HepG2 (cell line): ENCODE measurements around the gene CPPED1. TPM values are rescaled to one million over a fixed set of nuclear protein-coding genes. Genes with fewer than 3 reads are reported as not detected.

Source experiments
- ATAC-seq: fragments of 200-7000 bp; cut with Tn5 transposase; 3 replicates; pipeline ENCODE4 v1.9.1; 2020; ENCODE audit warnings: mild to moderate bottlenecking, moderate library complexity
- BruUV-seq: library from RNA; stranded (reverse); fragments of 400-500 nt; replicated peaks from 2 replicates; lab custom pipeline; 2021; lab: Mats Ljungman, UMichigan
- CTCF ChIA-PET: fragments of 300-600 bp; formaldehyde crosslinking; extraction: SDS; loops from one replicate; lab custom pipeline; 2021; ENCODE audit warnings: low total read pairs, inconsistent platforms, low intra/inter-chr PET ratio; lab: Yijun Ruan, JAX
- POLR2A ChIA-PET: fragments of 350-600 bp; sonication (Branson Sonifier 250); formaldehyde crosslinking; loops from one replicate; lab custom pipeline; 2020; ENCODE audit warnings: antibody characterized with exemption, inconsistent platforms; lab: Yijun Ruan, JAX
- DNase-seq: peaks from one replicate; pipeline ENCODE4 v3.0.0-alpha.2; 2015; ENCODE audit warnings: low spot score
- FAIRE-seq: peaks from 3 replicates; lab custom pipeline; 2011; peaks lifted over from hg19 to GRCh38; lab: Jason Lieb, UNC
- H2AFZ ChIP-seq: one replicate; pipeline ENCODE4 v1.6.1; 2011; ENCODE audit warnings: low read length, inconsistent platforms
- H3K27ac ChIP-seq: fragments of 300-600 bp; 3 replicates; pipeline ENCODE4 v1.8.0; 2011; ENCODE audit warnings: mixed run types, mild to moderate bottlenecking, mixed read lengths, low read length, inconsistent platforms; ENCODE audit not compliant: insufficient read depth; ENCODE audit errors: extremely low read length
- H3K27me3 ChIP-seq, 2 experiments: fragments of 200-600 bp in 1 of 2; 2 replicates in 1 of 2; 3 replicates in 1 of 2; pipeline versions ENCODE4 v1.6.0 to v1.8.0; 2011; ENCODE audit warnings: low read length in 2 of 2, mild to moderate bottlenecking in 2 of 2, moderate library complexity in 2 of 2, inconsistent platforms in 1 of 2; ENCODE audit not compliant: insufficient read depth in 2 of 2, control insufficient read depth in 1 of 2
- H3K36me3 ChIP-seq, 2 experiments: fragments of 200-600 bp in 1 of 2; replicated peaks in 1 of 2; 2 replicates in 1 of 2; 3 replicates in 1 of 2; pipeline versions ENCODE4 v1.5.1 to v1.8.0; 2011; ENCODE audit warnings: low read length in 2 of 2, inconsistent platforms in 1 of 2; ENCODE audit not compliant: insufficient read depth in 2 of 2, control insufficient read depth in 1 of 2
- H3K4me1 ChIP-seq: 2 replicates; pipeline ENCODE4 v1.5.1; 2012; ENCODE audit warnings: low read length, inconsistent platforms; ENCODE audit not compliant: insufficient read depth
- H3K4me2 ChIP-seq: 2 replicates; pipeline ENCODE4 v1.6.0; 2011; ENCODE audit warnings: low read depth, low read length, inconsistent platforms
- H3K4me3 ChIP-seq, 3 experiments: fragments of 200-600 bp in 1 of 3; sonication (generic), shearing (Covaris generic) in 1 of 3; replicated peaks in 1 of 3; 2 replicates each; pipeline ENCODE4 v1.5.1; 2011 to 2016; ENCODE audit warnings: low read length in 3 of 3, inconsistent platforms in 2 of 3, low read depth in 2 of 3, mild to moderate bottlenecking in 2 of 3, control low read depth in 1 of 3, mixed read lengths in 1 of 3; ENCODE audit not compliant: insufficient read depth in 1 of 3
- H3K79me2 ChIP-seq: one replicate; pipeline ENCODE4 v1.6.1; 2011; ENCODE audit warnings: low read length, inconsistent platforms; ENCODE audit not compliant: insufficient read depth
- H3K9ac ChIP-seq: 2 replicates; pipeline ENCODE4 v1.6.0; 2011; ENCODE audit warnings: mild to moderate bottlenecking, low read depth, low read length, inconsistent platforms; ENCODE audit not compliant: insufficient read depth
- H3K9me3 ChIP-seq: 2 replicates; pipeline ENCODE4 v1.5.1; 2012; ENCODE audit warnings: mild to moderate bottlenecking, low read length
- H4K20me1 ChIP-seq: 2 replicates; pipeline ENCODE4 v1.6.0; 2011; ENCODE audit warnings: inconsistent platforms, mild to moderate bottlenecking, low read length, moderate library complexity; ENCODE audit not compliant: insufficient read depth
- ERF ChIP-seq: IDR thresholded peaks from 2 replicates; pipeline ENCODE4 v1.6.1; 2018; ENCODE audit warnings: missing biosample characterization, missing genetic modification reagents
- ISX ChIP-seq: sonication (generic); formaldehyde crosslinking; conservative IDR thresholded peaks from 2 replicates; pipeline ENCODE4 v1.5.0; 2020; ENCODE audit warnings: missing genetic modification reagents
- JDP2 ChIP-seq: sonication (generic); formaldehyde crosslinking; IDR thresholded peaks from 2 replicates; pipeline ENCODE4 v1.8.1; 2022; ENCODE audit warnings: missing genetic modification reagents, borderline replicate concordance
- JUN ChIP-seq: sonication (generic); formaldehyde crosslinking; IDR thresholded peaks from 2 replicates; pipeline ENCODE4 v1.4.0; 2020; ENCODE audit warnings: mild to moderate bottlenecking, missing genetic modification reagents
- NKX3-1 ChIP-seq: sonication (generic); formaldehyde crosslinking; IDR thresholded peaks from 2 replicates; pipeline ENCODE4 v1.5.0; 2020; ENCODE audit warnings: missing genetic modification reagents
- PBX3 ChIP-seq: sonication (generic); formaldehyde crosslinking; IDR thresholded peaks from 2 replicates; pipeline ENCODE4 v1.8.1; 2023; ENCODE audit warnings: missing genetic modification reagents, inconsistent platforms, borderline replicate concordance
- RBM39 ChIP-seq: fragments of 200-400 bp; formaldehyde crosslinking; IDR thresholded peaks from one replicate; pipeline ENCODE4 v1.6.1; 2018; ENCODE audit warnings: antibody characterized with exemption, mild to moderate bottlenecking, low read depth, low read length; ENCODE audit not compliant: poor library complexity, severe bottlenecking
- TAF1 ChIP-seq: sonication (generic); formaldehyde crosslinking; IDR thresholded peaks from 2 replicates; pipeline ENCODE4 v1.4.0; 2020; ENCODE audit warnings: missing genetic modification reagents
- THAP8 ChIP-seq: sonication (generic); formaldehyde crosslinking; IDR thresholded peaks from 2 replicates; pipeline ENCODE4 v1.5.1; 2020; ENCODE audit warnings: missing genetic modification reagents, mild to moderate bottlenecking, borderline replicate concordance
- YEATS4 ChIP-seq: sonication (generic); formaldehyde crosslinking; IDR thresholded peaks from 2 replicates; pipeline ENCODE4 v1.4.0; 2020; ENCODE audit warnings: missing genetic modification reagents, borderline replicate concordance
- ZBTB4 ChIP-seq: sonication (generic); formaldehyde crosslinking; IDR thresholded peaks from 2 replicates; pipeline ENCODE4 v1.4.0; 2020; ENCODE audit warnings: missing genetic modification reagents, mild to moderate bottlenecking, borderline replicate concordance
- ZNF20 ChIP-seq: sonication (generic); formaldehyde crosslinking; IDR thresholded peaks from 2 replicates; pipeline ENCODE4 v1.4.0; 2020; ENCODE audit warnings: mild to moderate bottlenecking, moderate library complexity, missing genetic modification reagents
- ZNF280D ChIP-seq: sonication (generic); formaldehyde crosslinking; IDR thresholded peaks from 2 replicates; pipeline ENCODE4 v1.5.1; 2020; ENCODE audit warnings: mild to moderate bottlenecking, missing genetic modification reagents
- ZNF296 ChIP-seq: sonication (generic); formaldehyde crosslinking; conservative IDR thresholded peaks from 2 replicates; pipeline ENCODE4 v1.5.0; 2020; ENCODE audit warnings: mild to moderate bottlenecking, missing genetic modification reagents
- ZNF558 ChIP-seq: sonication (generic); formaldehyde crosslinking; IDR thresholded peaks from 2 replicates; pipeline ENCODE4 v1.9.0; 2022; ENCODE audit warnings: mild to moderate bottlenecking, missing genetic modification reagents, borderline replicate concordance
- ZNF670 ChIP-seq: sonication (generic); formaldehyde crosslinking; IDR thresholded peaks from 2 replicates; pipeline ENCODE4 v1.8.0; 2022; ENCODE audit warnings: mild to moderate bottlenecking, missing genetic modification reagents, borderline replicate concordance
- ZNF777 ChIP-seq: sonication (generic); formaldehyde crosslinking; IDR thresholded peaks from 2 replicates; pipeline ENCODE4 v1.4.0; 2020; ENCODE audit warnings: missing genetic modification reagents
- WGBS: methylation state at CpG from one replicate; pipeline ENCODE4 v1.1.6; 2017; ENCODE audit warnings: low lambda C conversion rate; 5-methylcytosine and 5-hydroxymethylcytosine counted together
- in situ Hi-C: cut with HindIII; loops from 2 replicates; pipeline ENCODE4 v1.10.0; 2017; ENCODE audit warnings: low pct_unique_long_range_greater_than_20kb; ENCODE audit not compliant: extremely low pct_ligation_motif_present
- intact Hi-C: fragments of 100-400 bp; cut with micrococcal nuclease; formaldehyde crosslinking; loops from one replicate; pipeline ENCODE4 v1.10.0; 2022; ENCODE audit not compliant: unreplicated experiment
- polyA plus RNA-seq, 8 experiments: library from polyadenylated mRNA; depleted of rRNA in 3 of 8; stranded (reverse) in 7 of 8; unstranded in 1 of 8; fragments of >200 nt; fragmentation: Illumina TruSeq in 4 of 8; extraction: Trizol in 4 of 8; gene quantifications; 2 replicates each; pipeline versions ENCODE4 v1.2.1 to v1.2.3, GENCODE V29; 2011 to 2016; ENCODE audit warnings: low read depth in 4 of 8, missing spikeins in 1 of 8, mixed read lengths in 1 of 8; ENCODE audit not compliant: insufficient read depth in 1 of 8
- total RNA-seq, 5 experiments: library from RNA; depleted of rRNA; stranded (reverse); fragments of >200 nt; fragmentation: Illumina TruSeq; extraction: Trizol; gene quantifications; 2 replicates each; pipeline ENCODE4 v1.2.3, GENCODE V29; 2016; ENCODE audit warnings: low read depth in 1 of 5

CPPED1 gene
- total and polyA plus RNA-seq, 2 of the 13 experiments (the other 11 are each of a cell fraction or from before 2014, with no cell fraction given) = 66.6 to 71.3 TPM

GRCh38 chr16:12628536-12628935, 175.2 kb downstream of the CPPED1 start:
- H4K20me1 ChIP-seq = no peaks in the 10 kb centered on the region
- peaks cover 9% of the 10 kb centered on the region; the same call in 1 of the 2 replicates for H3K4me1 ChIP-seq
- POLR2A ChIA-PET = interaction anchor here (1.8 kb wide), 1 partner anchor 15 kb away, joined by 6 read pairs; no protein-coding TSS in a partner anchor
- no peak for FAIRE-seq
- no peaks in the 10 kb centered on the region for H3K79me2 ChIP-seq
- 80% methylated on average over 2 of the region's 2 CpGs for WGBS
- in situ Hi-C loops = no loop called here
- CTCF ChIA-PET = no interaction called here
- H3K27ac ChIP-seq = no peak overlapping the region
- BruUV-seq = no TSS peak
- no peak overlapping the region for H3K9ac ChIP-seq
- no peaks in the 10 kb centered on the region for H3K27me3 ChIP-seq
- no peaks in the 10 kb centered on the region for H3K9me3 ChIP-seq
- no peak for TF ChIP-seq ERF
- TF ChIP-seq THAP8 (CRISPR knock-in tag) = no peak
- no peak for TF ChIP-seq ZNF20 (CRISPR knock-in tag)
- no peak for TF ChIP-seq ZNF777 (CRISPR knock-in tag)
- TF ChIP-seq ZNF558 (CRISPR knock-in tag) = no peak
- no peak for TF ChIP-seq ZNF296
- TF ChIP-seq ZNF670 (CRISPR knock-in tag) = no peak
- no peak for TF ChIP-seq JUN (CRISPR knock-in tag)
- TF ChIP-seq JDP2 = no peak
- TF ChIP-seq ZBTB4 = no peak
- no peak for TF ChIP-seq PBX3
- no peak for TF ChIP-seq ZNF280D (CRISPR knock-in tag)
- no peak for TF ChIP-seq RBM39
- TF ChIP-seq ISX (CRISPR knock-in tag) = no peak
- no peak for TF ChIP-seq NKX3-1 (CRISPR knock-in tag)
- TF ChIP-seq TAF1 (CRISPR knock-in tag) = no peak
- TF ChIP-seq YEATS4 (CRISPR knock-in tag) = no peak
- no peak overlapping the region for H2AFZ ChIP-seq
- intact Hi-C loops = no loop called here
- no peaks in the 10 kb centered on the region for H3K36me3 ChIP-seq
- H3K4me3 ChIP-seq = no peak overlapping the region
- no peak overlapping the region for H3K4me2 ChIP-seq
- no peak for DNase-seq
- no peak for ATAC-seq
